Parathyroid adenoma (tissue), 2 donors: ENCODE data around the gene ATF6.

Experiments
- H2AFZ ChIP-seq: fragments of 300-600 bp; sonication (generic); one replicate; pipeline ENCODE4 v1.7.0; 2017; ENCODE audit warnings: antibody characterized with exemption, mild to moderate bottlenecking
- H3K27ac ChIP-seq: fragments of 300-600 bp; sonication (generic); one replicate; pipeline ENCODE4 v1.7.0; 2017
- H3K27me3 ChIP-seq: fragments of 300-600 bp; sonication (generic); one replicate; pipeline ENCODE4 v1.7.0; 2017; ENCODE audit warnings: low read length; ENCODE audit not compliant: control insufficient read depth, insufficient read depth
- H3K36me3 ChIP-seq: fragments of 300-600 bp; sonication (generic); one replicate; pipeline ENCODE4 v1.7.0; 2017; ENCODE audit warnings: low read length; ENCODE audit not compliant: control insufficient read depth, insufficient read depth
- H3K4me1 ChIP-seq: fragments of 300-600 bp; sonication (generic); one replicate; pipeline ENCODE4 v1.7.0; 2017; ENCODE audit warnings: control low read depth
- H3K4me2 ChIP-seq: fragments of 300-600 bp; sonication (generic); one replicate; pipeline ENCODE4 v1.7.0; 2017; ENCODE audit warnings: low read length
- H3K4me3 ChIP-seq: fragments of 300-600 bp; sonication (generic); one replicate; pipeline ENCODE4 v1.7.0; 2017; ENCODE audit warnings: low read depth, low read length
- H3K79me2 ChIP-seq: fragments of 300-600 bp; sonication (generic); one replicate; pipeline ENCODE4 v1.7.0; 2017; ENCODE audit warnings: control low read depth
- H3K9ac ChIP-seq: fragments of 300-600 bp; sonication (generic); one replicate; pipeline ENCODE4 v1.7.0; 2017; ENCODE audit warnings: mild to moderate bottlenecking
- H3K9me3 ChIP-seq: fragments of 300-600 bp; sonication (generic); one replicate; pipeline ENCODE4 v1.7.0; 2017; ENCODE audit warnings: low read length; ENCODE audit not compliant: control insufficient read depth
- TF ChIP-seq, protein P1 (sequence below): fragments of 300-600 bp; sonication (generic); IDR thresholded peaks from one replicate; pipeline ENCODE4 v1.7.0; 2017; ENCODE audit warnings: antibody characterized with exemption, mild to moderate bottlenecking
- donor health status: primary hyperparathyroidism.

Gene ATF6

DNA sequence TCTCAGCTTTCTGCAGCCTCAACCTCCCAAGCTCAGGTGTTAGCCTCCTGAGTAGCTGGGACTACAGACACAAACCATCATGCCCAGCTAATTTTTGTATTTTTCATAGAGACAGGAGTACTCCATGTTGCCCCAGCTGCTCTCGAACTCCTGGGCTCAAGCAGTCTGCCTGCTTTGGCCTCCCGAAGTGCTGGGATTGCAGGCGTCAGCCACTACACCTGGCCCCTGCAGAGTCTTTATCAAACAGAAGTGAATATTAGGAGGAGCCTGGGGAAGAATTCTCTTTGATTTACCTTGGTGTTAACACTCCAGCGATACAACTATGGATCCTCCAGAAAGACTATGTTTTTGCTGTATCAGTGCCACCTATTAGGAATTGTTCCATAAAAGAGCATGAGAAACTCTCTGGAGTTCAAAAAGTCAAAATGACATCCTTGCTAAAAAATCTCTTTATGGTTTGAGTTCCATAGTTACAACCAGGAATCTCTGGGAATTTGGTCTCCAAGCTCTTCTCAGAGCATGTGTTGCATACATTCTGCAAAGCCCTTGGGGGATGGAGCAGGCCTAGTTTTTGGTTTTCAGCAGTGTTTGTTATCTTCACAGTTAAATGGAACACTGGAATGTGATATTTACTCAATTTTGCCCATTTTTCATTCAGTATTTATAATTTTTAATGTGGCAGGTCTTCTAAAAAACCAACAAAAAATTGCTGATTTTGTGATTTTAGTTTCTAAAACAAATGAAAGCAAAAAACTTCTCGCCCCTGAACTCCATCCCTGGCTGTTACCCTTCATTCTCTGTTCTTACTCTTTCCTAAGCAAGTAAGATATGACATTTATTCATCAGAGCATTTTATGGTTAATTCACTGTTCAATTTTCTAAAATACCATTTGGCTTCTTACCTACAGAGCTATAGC, 180.2 kb downstream of the ATF6 start:
- H3K9me3 ChIP-seq = no peaks in the 10 kb centered on the region
- H3K27ac ChIP-seq = no peak overlapping the region
- H3K27me3 ChIP-seq = no peaks in the 10 kb centered on the region
- H3K4me2 ChIP-seq = no peak overlapping the region
- TF ChIP-seq, protein P1, sequence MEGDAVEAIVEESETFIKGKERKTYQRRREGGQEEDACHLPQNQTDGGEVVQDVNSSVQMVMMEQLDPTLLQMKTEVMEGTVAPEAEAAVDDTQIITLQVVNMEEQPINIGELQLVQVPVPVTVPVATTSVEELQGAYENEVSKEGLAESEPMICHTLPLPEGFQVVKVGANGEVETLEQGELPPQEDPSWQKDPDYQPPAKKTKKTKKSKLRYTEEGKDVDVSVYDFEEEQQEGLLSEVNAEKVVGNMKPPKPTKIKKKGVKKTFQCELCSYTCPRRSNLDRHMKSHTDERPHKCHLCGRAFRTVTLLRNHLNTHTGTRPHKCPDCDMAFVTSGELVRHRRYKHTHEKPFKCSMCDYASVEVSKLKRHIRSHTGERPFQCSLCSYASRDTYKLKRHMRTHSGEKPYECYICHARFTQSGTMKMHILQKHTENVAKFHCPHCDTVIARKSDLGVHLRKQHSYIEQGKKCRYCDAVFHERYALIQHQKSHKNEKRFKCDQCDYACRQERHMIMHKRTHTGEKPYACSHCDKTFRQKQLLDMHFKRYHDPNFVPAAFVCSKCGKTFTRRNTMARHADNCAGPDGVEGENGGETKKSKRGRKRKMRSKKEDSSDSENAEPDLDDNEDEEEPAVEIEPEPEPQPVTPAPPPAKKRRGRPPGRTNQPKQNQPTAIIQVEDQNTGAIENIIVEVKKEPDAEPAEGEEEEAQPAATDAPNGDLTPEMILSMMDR = no peak
- no peak overlapping the region for H2AFZ ChIP-seq
- H3K9ac ChIP-seq = no peak overlapping the region
- H3K36me3 ChIP-seq = no peaks in the 10 kb centered on the region
- H3K79me2 ChIP-seq = no peaks in the 10 kb centered on the region
- no peak overlapping the region for H3K4me3 ChIP-seq
- H3K4me1 ChIP-seq = peaks cover 6% of the 10 kb centered on the region

GRCh38 chr1:161948435-161948834, 182.3 kb downstream of the ATF6 start:
- no peaks in the 10 kb centered on the region for H3K27me3 ChIP-seq
- H3K4me1 ChIP-seq = peaks cover 6% of the 10 kb centered on the region
- H3K36me3 ChIP-seq = no peaks in the 10 kb centered on the region
- TF ChIP-seq, protein P1 = no peak
- H3K79me2 ChIP-seq = no peaks in the 10 kb centered on the region
- no peak overlapping the region for H3K4me3 ChIP-seq
- H3K4me2 ChIP-seq = peak overlapping the region; percentile 21
- no peak overlapping the region for H3K27ac ChIP-seq
- no peak overlapping the region for H3K9ac ChIP-seq
- H3K9me3 ChIP-seq = no peaks in the 10 kb centered on the region
- no peak overlapping the region for H2AFZ ChIP-seq

DNA sequence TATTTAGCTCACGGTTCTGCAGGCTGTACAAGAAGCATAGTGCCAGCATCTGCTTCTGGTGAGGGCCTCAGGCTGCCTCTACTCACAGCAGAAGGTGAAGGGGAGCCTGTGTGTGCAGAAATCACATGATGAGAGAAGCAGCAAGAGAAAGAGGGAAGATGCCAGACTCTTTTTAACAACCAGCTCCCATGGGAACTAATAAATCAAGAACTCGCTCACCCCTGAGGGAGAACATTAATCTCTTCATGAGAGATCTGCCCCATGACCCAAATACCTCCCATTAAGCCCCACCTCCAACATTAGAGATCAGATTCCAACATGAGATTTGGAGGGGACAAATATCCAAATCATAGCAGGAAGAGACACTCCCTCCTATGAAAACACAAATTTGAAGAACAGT, 183.4 kb downstream of the ATF6 start:
- H3K27ac ChIP-seq = no peak overlapping the region
- no peak overlapping the region for H3K4me2 ChIP-seq
- H3K9ac ChIP-seq = no peak overlapping the region
- H3K79me2 ChIP-seq = no peaks in the 10 kb centered on the region
- TF ChIP-seq, protein P1 = no peak
- peaks cover 6% of the 10 kb centered on the region for H3K4me1 ChIP-seq
- no peaks in the 10 kb centered on the region for H3K36me3 ChIP-seq
- H2AFZ ChIP-seq = no peak overlapping the region
- no peak overlapping the region for H3K4me3 ChIP-seq
- no peaks in the 10 kb centered on the region for H3K27me3 ChIP-seq
- no peaks in the 10 kb centered on the region for H3K9me3 ChIP-seq

GRCh38 chr1:161950377-161950776, 184.3 kb downstream of the ATF6 start:
- no peaks in the 10 kb centered on the region for H3K9me3 ChIP-seq

More at GRCh38 chr1:161950377-161950776, 184.3 kb downstream of the ATF6 start:
- H3K9ac ChIP-seq = no peak overlapping the region
- no peak overlapping the region for H3K4me2 ChIP-seq
- peaks cover 6% of the 10 kb centered on the region for H3K4me1 ChIP-seq
- no peaks in the 10 kb centered on the region for H3K36me3 ChIP-seq
- no peak overlapping the region for H3K27ac ChIP-seq
- H3K4me3 ChIP-seq = no peak overlapping the region
- H2AFZ ChIP-seq = no peak overlapping the region
- H3K27me3 ChIP-seq = no peaks in the 10 kb centered on the region
- H3K79me2 ChIP-seq = no peaks in the 10 kb centered on the region
- TF ChIP-seq, protein P1 = no peak
